ENCODE results near the gene MLXIP.
"Not testable (repeated sequence)": the region's sequence is repeated elsewhere in the genome, so short reads cannot be mapped to it uniquely, and the experiment has no call there.

The MLXIP gene

GRCh38 chr12:122117979-122118378, 39.4 kb downstream of the MLXIP start:
- DNase-seq (ENCODE audit: low read depth, low spot score), result no peak
- in situ Hi-C loops (cut with HindIII; ENCODE audit: low sequenced_read_pairs), result no loop called here
- H3K4me3 ChIP-seq (ENCODE audit: low read depth, low read length), result no peak overlapping the region
- TF ChIP-seq, protein P1, sequence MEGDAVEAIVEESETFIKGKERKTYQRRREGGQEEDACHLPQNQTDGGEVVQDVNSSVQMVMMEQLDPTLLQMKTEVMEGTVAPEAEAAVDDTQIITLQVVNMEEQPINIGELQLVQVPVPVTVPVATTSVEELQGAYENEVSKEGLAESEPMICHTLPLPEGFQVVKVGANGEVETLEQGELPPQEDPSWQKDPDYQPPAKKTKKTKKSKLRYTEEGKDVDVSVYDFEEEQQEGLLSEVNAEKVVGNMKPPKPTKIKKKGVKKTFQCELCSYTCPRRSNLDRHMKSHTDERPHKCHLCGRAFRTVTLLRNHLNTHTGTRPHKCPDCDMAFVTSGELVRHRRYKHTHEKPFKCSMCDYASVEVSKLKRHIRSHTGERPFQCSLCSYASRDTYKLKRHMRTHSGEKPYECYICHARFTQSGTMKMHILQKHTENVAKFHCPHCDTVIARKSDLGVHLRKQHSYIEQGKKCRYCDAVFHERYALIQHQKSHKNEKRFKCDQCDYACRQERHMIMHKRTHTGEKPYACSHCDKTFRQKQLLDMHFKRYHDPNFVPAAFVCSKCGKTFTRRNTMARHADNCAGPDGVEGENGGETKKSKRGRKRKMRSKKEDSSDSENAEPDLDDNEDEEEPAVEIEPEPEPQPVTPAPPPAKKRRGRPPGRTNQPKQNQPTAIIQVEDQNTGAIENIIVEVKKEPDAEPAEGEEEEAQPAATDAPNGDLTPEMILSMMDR (IDR thresholded peaks at IDR 0.05; ENCODE audit: low read depth, low read length), result no peak

GRCh38 chr12:122121341-122121740, 42.8 kb downstream of the MLXIP start:
- H3K4me3 ChIP-seq (ENCODE audit: low read depth, low read length); DNase-seq (ENCODE audit: low read depth, low spot score); in situ Hi-C loops (cut with HindIII; ENCODE audit: low sequenced_read_pairs): not testable (repeated sequence)

- H3K4me3 ChIP-seq (ENCODE audit: low read depth, low read length), result no peak overlapping the region
- no peak for DNase-seq (ENCODE audit: low read depth, low spot score)
- in situ Hi-C loops (cut with HindIII; ENCODE audit: low sequenced_read_pairs), result no loop called here
- TF ChIP-seq, protein P1 (IDR thresholded peaks at IDR 0.05; ENCODE audit: low read depth, low read length), result no peak
Observed at GRCh38 chr12:122121745-122122144, 43.2 kb downstream of the MLXIP start.

GRCh38 chr12:122123051-122123760, 44.6 kb downstream of the MLXIP start:
- peak; percentile 72 for DNase-seq (ENCODE audit: low read depth, low spot score)
- in situ Hi-C loops (cut with HindIII; ENCODE audit: low sequenced_read_pairs), result no loop called here
- TF ChIP-seq, protein P1 (IDR thresholded peaks at IDR 0.05; ENCODE audit: low read depth, low read length), result peak; percentile 64
- H3K4me3 ChIP-seq (ENCODE audit: low read depth, low read length), result no peak overlapping the region

DNA sequence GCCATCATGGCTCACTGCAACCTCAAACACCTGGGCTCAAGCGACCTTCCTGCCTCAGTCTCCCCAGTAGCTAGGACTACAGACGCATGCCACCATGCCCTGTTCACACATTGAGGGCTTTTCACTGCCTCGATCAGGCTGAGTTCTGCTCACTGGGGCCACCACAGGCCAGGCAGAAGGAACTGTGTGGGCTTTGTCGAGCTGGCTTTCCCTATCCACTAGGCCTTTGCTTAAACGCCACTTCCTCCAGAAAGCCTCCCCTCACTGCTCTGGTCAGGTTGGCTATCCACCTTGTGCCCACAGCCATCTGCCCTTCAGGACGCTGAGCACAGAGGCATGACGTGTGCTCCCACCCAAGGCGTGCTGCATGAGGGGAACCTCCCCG, 45.2 kb downstream of the MLXIP start:
- H3K4me3 ChIP-seq (ENCODE audit: low read depth, low read length), result no peak overlapping the region
- TF ChIP-seq, protein P1 (IDR thresholded peaks at IDR 0.05; ENCODE audit: low read depth, low read length), result no peak
- no peak for DNase-seq (ENCODE audit: low read depth, low spot score)
- in situ Hi-C loops (cut with HindIII; ENCODE audit: low sequenced_read_pairs), result no loop called here

GRCh38 chr12:122124370-122124769, 45.8 kb downstream of the MLXIP start:
- TF ChIP-seq, protein P1 (IDR thresholded peaks at IDR 0.05; ENCODE audit: low read depth, low read length), result no peak
- no peak overlapping the region for H3K4me3 ChIP-seq (ENCODE audit: low read depth, low read length)
- DNase-seq (ENCODE audit: low read depth, low spot score), result no peak
- in situ Hi-C loops (cut with HindIII; ENCODE audit: low sequenced_read_pairs), result no loop called here

DNA sequence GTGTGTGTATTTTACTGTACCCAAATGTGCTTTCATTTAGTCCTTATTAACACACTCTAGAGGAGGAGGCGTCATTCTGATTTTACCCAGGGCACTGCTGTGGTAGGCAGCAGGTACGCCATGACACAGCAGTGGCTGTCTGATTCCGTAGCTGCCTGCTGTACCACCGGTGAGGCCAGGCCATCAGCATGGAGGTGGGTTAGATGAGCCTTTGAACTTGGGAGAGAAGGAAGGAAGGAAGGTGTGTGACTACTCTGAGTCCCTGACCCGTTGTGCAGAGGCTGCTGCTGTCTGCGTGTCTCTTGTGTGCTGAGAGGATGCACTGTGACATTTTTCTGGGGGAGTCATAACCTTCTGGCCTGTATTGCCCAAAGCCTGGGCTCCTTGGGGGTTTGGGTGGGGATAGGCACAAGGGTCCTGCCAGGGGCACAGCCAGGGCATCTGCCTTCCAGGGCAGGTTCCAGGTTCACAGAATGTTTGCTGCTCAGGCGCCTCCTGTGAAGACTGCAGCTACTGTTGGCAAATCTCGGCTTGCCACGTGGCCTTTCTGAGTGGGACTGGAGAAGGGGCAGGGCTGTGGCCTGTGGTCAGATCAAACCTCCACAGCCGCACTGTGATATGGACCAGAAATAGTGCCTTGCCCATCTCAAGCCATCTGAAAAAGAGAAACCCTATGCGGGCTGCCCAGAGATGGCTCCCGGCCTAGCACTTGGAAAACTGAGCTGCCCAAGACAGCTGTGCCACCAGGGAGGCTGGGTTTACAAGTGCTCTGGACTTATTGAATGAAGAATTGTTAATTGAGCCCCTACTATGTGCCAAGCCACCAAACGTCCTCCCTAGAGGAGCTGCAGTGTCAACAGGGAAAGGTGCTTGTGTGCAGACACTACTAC, 47.1 kb downstream of the MLXIP start:
- in situ Hi-C loops (cut with HindIII; ENCODE audit: low sequenced_read_pairs), result no loop called here
- no peak for DNase-seq (ENCODE audit: low read depth, low spot score)
- TF ChIP-seq, protein P1 (IDR thresholded peaks at IDR 0.05; ENCODE audit: low read depth, low read length), result no peak
- H3K4me3 ChIP-seq (ENCODE audit: low read depth, low read length), result no peak overlapping the region

Data from astrocyte of the spinal cord (primary cell).